GM15510 (cell line): Measurements from ENCODE around the gene FBXL19.
A peak's percentile ranks its signal among the peaks of the same experiment; 100 is the strongest.

ENCODE experiments used
- POLR2A ChIP-seq: IDR thresholded peaks from 3 replicates; pipeline ENCODE4 v1.6.1; 2011; ENCODE audit warnings: borderline replicate concordance; ENCODE audit not compliant: insufficient read length; ENCODE audit errors: extremely low read depth

Gene FBXL19

GRCh38 chr16:30892670-30893416, 30.5 kb upstream of the FBXL19 start:
- TF ChIP-seq POLR2A, result no peak

- TF ChIP-seq POLR2A, result no peak
Observed at GRCh38 chr16:30893417-30893743, 30.0 kb upstream of the FBXL19 start.

GRCh38 chr16:30893744-30894539, 29.4 kb upstream of the FBXL19 start, which contains the start of gene BCL7C:
Gene BCL7C (minus strand): TSS chr16:30894077. CDS start chr16:30893944, 133 bp downstream.
- peak; percentile 71 for TF ChIP-seq POLR2A

- TF ChIP-seq POLR2A, result no peak
Observed at GRCh38 chr16:30894540-30895368, 28.6 kb upstream of the FBXL19 start.

GRCh38 chr16:30895627-30896260, 27.6 kb upstream of the FBXL19 start:
- no peak for TF ChIP-seq POLR2A

GRCh38 chr16:30896261-30896888, 27.0 kb upstream of the FBXL19 start, which contains the start of gene CTF1:
Gene CTF1 (plus strand): TSS chr16:30896614. CDS start chr16:30896644, 30 bp downstream.
- no peak for TF ChIP-seq POLR2A

GRCh38 chr16:30896889-30897733, 26.3 kb upstream of the FBXL19 start:
- TF ChIP-seq POLR2A, result peak; percentile 26

GRCh38 chr16:30899794-30900193, 23.6 kb upstream of the FBXL19 start:
- TF ChIP-seq POLR2A, result no peak

GRCh38 chr16:30900588-30900987, 22.8 kb upstream of the FBXL19 start:
- no peak for TF ChIP-seq POLR2A

- TF ChIP-seq POLR2A, result no peak
Observed at GRCh38 chr16:30901201-30902028, 22.0 kb upstream of the FBXL19 start.

- TF ChIP-seq POLR2A, result peak; percentile 55
Observed at GRCh38 chr16:30902029-30902972, 21.1 kb upstream of the FBXL19 start.
